Measurements from ENCODE around the gene SLC44A5.

SLC44A5 gene

DNA sequence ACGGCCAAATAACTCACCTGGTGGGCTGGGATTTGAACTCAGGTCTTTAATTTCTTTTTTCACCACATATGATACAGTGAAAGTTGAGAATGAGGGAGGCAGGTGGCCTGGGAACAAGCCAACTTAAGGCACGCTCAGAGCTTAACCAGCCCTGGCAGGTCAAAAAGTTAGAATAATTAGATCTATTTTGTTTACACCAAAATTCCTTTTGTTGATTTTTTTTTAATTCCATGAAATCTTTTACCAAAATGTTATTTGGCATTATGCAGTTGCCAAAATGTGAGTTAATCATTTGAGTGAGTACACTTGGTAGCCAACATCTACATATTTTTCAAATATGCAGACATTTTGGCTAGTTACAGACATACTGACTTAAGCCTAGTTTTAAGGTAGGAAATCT is 439.9 kb downstream of the SLC44A5 start:
- no peak for DNase-seq

DNA sequence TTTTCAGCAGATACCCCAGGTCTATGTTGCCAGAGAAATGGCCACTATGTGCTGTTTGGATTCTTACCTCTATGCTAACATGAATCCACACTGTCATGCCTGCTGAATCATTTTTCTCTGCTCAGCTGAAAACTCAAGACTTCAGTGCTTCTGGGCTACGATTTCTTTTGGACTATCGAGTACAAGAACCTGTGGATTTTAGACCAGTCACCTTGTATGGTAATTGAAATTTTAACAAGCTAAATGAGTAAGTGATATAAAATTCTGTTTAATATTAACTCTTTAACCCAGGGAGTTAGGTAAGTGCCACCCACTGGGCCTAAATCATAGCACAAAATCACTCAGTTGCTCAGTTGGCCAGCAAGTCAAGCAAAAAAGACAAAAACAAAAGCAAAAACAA is 440.9 kb downstream of the SLC44A5 start:
- no peak for DNase-seq

DNA sequence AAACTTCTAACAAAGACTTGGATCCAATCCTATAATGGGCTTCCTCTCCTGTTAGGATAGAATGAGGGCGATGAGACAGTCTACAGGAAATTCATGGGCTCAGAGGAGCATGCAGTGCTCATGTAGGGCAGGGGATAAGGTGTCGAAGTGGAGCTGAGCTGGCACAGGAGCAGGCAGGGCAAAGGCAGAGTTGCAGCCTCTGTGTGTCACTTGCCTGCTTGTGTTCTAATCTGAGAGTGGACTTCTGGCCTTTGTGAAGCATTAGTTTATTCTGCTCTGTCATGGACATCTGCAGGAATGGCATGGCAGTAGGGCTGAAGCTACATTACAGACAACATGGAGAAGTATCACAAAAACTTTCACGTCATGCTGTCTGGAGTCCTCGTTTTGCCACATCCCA is 444.1 kb downstream of the SLC44A5 start:
- DNase-seq, result no peak

DNA sequence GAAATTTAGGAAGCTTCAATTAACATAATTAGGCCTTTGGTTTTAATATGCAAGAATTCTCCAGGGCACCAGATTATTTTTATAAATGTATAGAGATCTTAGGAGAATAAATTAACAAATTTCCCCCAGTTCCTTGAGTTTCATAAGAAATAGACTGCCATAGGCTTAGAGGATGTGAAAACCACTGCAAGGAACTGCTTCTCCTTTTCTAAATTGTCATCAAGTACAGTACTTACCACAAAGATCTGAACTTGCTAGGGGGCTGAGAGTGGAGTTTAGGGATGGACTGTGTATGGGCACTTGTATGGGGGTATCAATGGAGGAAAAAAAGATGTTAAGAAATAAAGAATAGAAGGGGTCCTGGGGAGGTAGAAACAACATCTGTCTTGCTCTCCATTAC is 445.6 kb downstream of the SLC44A5 start:
- no peak for DNase-seq

DNA sequence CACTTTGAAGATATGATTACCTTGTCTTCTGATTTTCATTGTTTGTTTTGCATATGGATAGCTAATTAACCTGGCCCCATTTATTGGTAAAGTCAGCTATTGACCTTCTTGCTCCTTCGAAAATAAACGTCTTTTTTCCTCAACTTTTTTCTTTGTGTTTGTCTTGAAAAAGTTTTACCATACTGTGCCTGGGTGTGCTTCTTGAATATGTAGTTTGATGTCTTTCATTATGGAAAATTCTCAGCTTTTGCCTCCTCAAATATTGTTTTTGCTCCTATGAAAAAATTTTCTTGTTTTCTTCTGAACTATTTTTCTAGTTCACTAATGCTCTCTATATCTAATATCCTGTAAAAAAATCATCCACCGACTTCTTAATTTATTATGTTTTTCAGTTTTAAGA is 451.8 kb downstream of the SLC44A5 start:
- no peak for DNase-seq
